ENCODE measurements around the gene LY6G6C. TPM values are rescaled to one million over a fixed set of nuclear protein-coding genes. Genes with fewer than 3 reads are reported as not detected.
A peak's percentile ranks its signal among the peaks of the same experiment; 100 is the strongest.

Gene LY6G6C
- total and polyA plus RNA-seq, 2 of the 13 experiments (the other 11 are each of a cell fraction or from before 2014, with no cell fraction given), result 0.15 TPM; not detected in 1

DNA sequence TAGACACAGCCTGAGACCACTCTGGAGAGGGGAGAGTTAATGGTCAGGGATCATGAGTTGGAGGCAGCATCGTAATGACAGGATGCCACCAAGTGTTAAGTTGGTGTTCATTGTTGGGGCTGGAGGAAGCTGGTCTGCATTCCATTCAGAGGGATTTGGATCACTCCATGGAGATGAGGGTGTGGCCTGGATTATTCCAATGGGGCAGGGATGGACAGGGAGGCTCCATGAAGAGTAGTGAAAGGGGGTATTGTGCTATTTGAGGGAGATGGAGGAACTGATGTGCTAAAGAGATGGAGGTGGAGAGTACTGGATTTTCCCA, 42.0 kb upstream of the LY6G6C start (continued):
- TF ChIP-seq, protein P1, sequence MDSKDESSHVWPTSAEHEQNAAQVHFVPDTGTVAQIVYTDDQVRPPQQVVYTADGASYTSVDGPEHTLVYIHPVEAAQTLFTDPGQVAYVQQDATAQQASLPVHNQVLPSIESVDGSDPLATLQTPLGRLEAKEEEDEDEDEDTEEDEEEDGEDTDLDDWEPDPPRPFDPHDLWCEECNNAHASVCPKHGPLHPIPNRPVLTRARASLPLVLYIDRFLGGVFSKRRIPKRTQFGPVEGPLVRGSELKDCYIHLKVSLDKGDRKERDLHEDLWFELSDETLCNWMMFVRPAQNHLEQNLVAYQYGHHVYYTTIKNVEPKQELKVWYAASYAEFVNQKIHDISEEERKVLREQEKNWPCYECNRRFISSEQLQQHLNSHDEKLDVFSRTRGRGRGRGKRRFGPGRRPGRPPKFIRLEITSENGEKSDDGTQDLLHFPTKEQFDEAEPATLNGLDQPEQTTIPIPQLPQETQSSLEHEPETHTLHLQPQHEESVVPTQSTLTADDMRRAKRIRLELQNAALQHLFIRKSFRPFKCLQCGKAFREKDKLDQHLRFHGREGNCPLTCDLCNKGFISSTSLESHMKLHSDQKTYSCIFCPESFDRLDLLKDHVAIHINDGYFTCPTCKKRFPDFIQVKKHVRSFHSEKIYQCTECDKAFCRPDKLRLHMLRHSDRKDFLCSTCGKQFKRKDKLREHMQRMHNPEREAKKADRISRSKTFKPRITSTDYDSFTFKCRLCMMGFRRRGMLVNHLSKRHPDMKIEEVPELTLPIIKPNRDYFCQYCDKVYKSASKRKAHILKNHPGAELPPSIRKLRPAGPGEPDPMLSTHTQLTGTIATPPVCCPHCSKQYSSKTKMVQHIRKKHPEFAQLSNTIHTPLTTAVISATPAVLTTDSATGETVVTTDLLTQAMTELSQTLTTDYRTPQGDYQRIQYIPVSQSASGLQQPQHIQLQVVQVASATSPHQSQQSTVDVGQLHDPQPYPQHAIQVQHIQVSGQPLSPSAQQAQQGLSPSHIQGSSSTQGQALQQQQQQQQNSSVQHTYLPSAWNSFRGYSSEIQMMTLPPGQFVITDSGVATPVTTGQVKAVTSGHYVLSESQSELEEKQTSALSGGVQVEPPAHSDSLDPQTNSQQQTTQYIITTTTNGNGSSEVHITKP (CRISPR knock-in tag; IDR thresholded peaks at IDR 0.05; ENCODE audit: low read depth), result peak; percentile 97
- TF ChIP-seq MED13 (CRISPR knock-in tag; IDR thresholded peaks at IDR 0.05) (no peak), JARID2 (CRISPR knock-in tag; IDR thresholded peaks at IDR 0.05; ENCODE audit: insufficient replicate concordance) (no peak), ZNF20 (CRISPR knock-in tag; IDR thresholded peaks at IDR 0.05) (no peak), ZSCAN9 (CRISPR knock-in tag; IDR thresholded peaks at IDR 0.05; ENCODE audit: borderline replicate concordance) (no peak), ZNF510 (CRISPR knock-in tag; IDR thresholded peaks at IDR 0.05; ENCODE audit: low read depth) (no peak), TBX2 (CRISPR knock-in tag; IDR thresholded peaks at IDR 0.05; ENCODE audit: borderline replicate concordance) (no peak), ZNF672 (CRISPR knock-in tag; IDR thresholded peaks at IDR 0.05) (no peak), CBFB (CRISPR knock-in tag; IDR thresholded peaks at IDR 0.05) (no peak), ZNF484 (CRISPR knock-in tag; IDR thresholded peaks at IDR 0.05; ENCODE audit: borderline replicate concordance, low read depth) (no peak), PRPF4 (IDR thresholded peaks at IDR 0.05; ENCODE audit: low read depth, low read length, poor library complexity, severe bottlenecking) (no peak), ZNF749 (CRISPR knock-in tag; IDR thresholded peaks at IDR 0.05; ENCODE audit: borderline replicate concordance) (no peak), MIXL1 (CRISPR knock-in tag; IDR thresholded peaks at IDR 0.05) (0 out of 2 replicates have a peak, but pooled peaks have one; percentile 30), KMT2B (CRISPR knock-in tag; IDR thresholded peaks at IDR 0.05) (no peak), ZFP36L1 (CRISPR knock-in tag; IDR thresholded peaks at IDR 0.05) (no peak), JUN (CRISPR knock-in tag; IDR thresholded peaks at IDR 0.05) (no peak), GLI4 (CRISPR knock-in tag; IDR thresholded peaks at IDR 0.05; ENCODE audit: borderline replicate concordance) (no peak), KLF15 (CRISPR knock-in tag; IDR thresholded peaks at IDR 0.05; ENCODE audit: borderline replicate concordance) (no peak), ZNF367 (CRISPR knock-in tag; IDR thresholded peaks at IDR 0.05; ENCODE audit: borderline replicate concordance) (no peak), SRY (CRISPR knock-in tag; IDR thresholded peaks at IDR 0.05) (no peak)
- TF ChIP-seq, protein P2, sequence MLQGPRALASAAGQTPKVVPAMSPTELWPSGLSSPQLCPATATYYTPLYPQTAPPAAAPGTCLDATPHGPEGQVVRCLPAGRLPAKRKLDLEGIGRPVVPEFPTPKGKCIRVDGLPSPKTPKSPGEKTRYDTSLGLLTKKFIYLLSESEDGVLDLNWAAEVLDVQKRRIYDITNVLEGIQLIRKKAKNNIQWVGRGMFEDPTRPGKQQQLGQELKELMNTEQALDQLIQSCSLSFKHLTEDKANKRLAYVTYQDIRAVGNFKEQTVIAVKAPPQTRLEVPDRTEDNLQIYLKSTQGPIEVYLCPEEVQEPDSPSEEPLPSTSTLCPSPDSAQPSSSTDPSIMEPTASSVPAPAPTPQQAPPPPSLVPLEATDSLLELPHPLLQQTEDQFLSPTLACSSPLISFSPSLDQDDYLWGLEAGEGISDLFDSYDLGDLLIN (CRISPR knock-in tag; IDR thresholded peaks at IDR 0.05; ENCODE audit: borderline replicate concordance), result no peak
- TF ChIP-seq, protein P3, sequence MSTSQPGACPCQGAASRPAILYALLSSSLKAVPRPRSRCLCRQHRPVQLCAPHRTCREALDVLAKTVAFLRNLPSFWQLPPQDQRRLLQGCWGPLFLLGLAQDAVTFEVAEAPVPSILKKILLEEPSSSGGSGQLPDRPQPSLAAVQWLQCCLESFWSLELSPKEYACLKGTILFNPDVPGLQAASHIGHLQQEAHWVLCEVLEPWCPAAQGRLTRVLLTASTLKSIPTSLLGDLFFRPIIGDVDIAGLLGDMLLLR (CRISPR knock-in tag; IDR thresholded peaks at IDR 0.05), result no peak
- TF ChIP-seq, protein P4, sequence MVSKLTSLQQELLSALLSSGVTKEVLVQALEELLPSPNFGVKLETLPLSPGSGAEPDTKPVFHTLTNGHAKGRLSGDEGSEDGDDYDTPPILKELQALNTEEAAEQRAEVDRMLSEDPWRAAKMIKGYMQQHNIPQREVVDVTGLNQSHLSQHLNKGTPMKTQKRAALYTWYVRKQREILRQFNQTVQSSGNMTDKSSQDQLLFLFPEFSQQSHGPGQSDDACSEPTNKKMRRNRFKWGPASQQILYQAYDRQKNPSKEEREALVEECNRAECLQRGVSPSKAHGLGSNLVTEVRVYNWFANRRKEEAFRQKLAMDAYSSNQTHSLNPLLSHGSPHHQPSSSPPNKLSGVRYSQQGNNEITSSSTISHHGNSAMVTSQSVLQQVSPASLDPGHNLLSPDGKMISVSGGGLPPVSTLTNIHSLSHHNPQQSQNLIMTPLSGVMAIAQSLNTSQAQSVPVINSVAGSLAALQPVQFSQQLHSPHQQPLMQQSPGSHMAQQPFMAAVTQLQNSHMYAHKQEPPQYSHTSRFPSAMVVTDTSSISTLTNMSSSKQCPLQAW (CRISPR knock-in tag; IDR thresholded peaks at IDR 0.05), result no peak

Data from HepG2 (cell line).